T47D (cell line): ENCODE data around the gene LAMB4.
A peak's percentile ranks its signal among the peaks of the same experiment; 100 is the strongest.

Experiments used
- DNase-seq, 2 experiments: peaks; one replicate each; pipeline versions ENCODE4 v3.0.0 to v3.0.0-alpha.2; 2011 to 2012; ENCODE audit warnings: low read depth in 1 of 2, low spot score in 1 of 2
- JUND ChIP-seq: IDR thresholded peaks from 2 replicates; pipeline ENCODE4 v1.6.1; 2012; ENCODE audit warnings: low read depth
- in situ Hi-C: cut with HindIII; loops from 2 replicates; pipeline ENCODE4 v1.10.0; 2016; ENCODE audit warnings: low sequenced_read_pairs, low pct_unique_long_range_greater_than_20kb

LAMB4 gene

GRCh38 chr7:108016841-108017775 is 113.1 kb downstream of the LAMB4 start:
- peak in 1 of 2 experiments; percentile 51 for DNase-seq
- in situ Hi-C loops = no loop called here
- no peak for TF ChIP-seq JUND

DNA sequence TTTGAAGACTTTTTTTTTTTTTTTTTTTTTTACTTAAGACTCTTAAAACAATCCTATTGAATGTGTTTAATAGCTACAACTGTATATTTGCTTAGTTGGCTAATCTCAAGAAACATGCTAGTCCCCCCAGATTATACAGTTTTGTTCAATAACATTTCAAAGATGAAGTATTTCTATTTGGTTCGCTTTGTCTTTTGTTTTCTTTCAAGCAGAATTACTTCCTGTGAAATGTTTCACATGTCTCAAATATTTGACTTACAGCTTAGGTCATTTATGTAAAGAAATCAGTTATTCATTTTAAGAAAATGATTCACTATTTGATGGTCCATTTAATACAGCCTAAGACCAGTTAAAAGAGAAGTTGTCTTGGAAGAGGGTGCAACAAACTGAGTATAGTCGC is 114.4 kb downstream of the LAMB4 start:
- DNase-seq = no peak
- TF ChIP-seq JUND = no peak
- in situ Hi-C loops = no loop called here

- DNase-seq = no peak
- in situ Hi-C loops = no loop called here
- no peak for TF ChIP-seq JUND
Measured at GRCh38 chr7:108014747-108015682, 115.1 kb downstream of the LAMB4 start.

- TF ChIP-seq JUND = no peak
- DNase-seq = no peak
- in situ Hi-C loops = no loop called here
Measured at GRCh38 chr7:108014215-108014614, 115.9 kb downstream of the LAMB4 start.

GRCh38 chr7:108012499-108013430 is 117.4 kb downstream of the LAMB4 start:
- in situ Hi-C loops = no loop called here
- DNase-seq = no peak

GRCh38 chr7:108010377-108010776 is 119.8 kb downstream of the LAMB4 start:
- no peak for DNase-seq
- in situ Hi-C loops = no loop called here
- TF ChIP-seq JUND = no peak

More at GRCh38 chr7:108012499-108013430, 117.4 kb downstream of the LAMB4 start:
- no peak for TF ChIP-seq JUND

DNA sequence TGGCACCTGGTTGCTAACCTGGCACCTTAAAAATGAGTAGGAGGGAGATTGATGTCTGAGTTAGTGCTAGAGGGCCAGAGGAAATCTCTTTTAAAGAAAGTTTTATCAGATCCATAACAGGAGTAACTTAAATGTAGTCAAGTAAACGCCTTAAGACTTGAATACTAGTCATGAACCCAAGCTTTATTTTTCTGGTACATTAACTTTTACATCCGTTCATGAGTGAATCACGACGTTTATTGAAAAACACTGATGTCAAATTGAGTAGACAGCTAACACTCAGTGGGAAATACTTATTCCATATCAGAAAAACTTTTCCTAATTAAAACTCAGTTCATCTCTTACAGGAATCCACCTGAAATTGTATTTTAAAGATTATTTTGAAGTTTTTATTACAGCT is 120.3 kb downstream of the LAMB4 start:
- in situ Hi-C loops = no loop called here
- DNase-seq = no peak
- no peak for TF ChIP-seq JUND

GRCh38 chr7:108008827-108009226 is 121.3 kb downstream of the LAMB4 start:
- TF ChIP-seq JUND = no peak
- no peak for DNase-seq
- in situ Hi-C loops = no loop called here

GRCh38 chr7:108008240-108008639 is 121.9 kb downstream of the LAMB4 start:
- TF ChIP-seq JUND = no peak
- in situ Hi-C loops = no loop called here
- no peak for DNase-seq

DNA sequence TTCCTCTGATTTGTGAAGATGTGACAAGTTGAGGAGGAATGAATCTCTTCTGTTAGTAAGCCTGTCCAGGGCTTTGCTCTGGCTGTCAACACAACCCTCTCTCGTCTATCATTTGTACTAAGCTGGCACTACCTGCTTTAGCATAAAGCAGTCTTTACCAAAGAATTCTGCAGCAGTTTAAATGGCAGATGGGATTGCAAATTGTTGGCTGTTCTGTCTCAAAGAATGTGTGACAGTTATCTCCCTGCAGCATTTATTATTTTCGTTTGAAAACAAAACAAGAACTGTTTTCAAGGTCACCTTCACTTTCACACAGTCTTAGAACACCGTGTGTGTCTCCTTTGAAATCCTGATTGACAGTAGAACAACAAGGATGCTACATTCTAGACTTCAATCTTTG is 122.4 kb downstream of the LAMB4 start:
- TF ChIP-seq JUND = no peak
- in situ Hi-C loops = no loop called here
- DNase-seq = no peak

GRCh38 chr7:108007261-108007660 is 122.9 kb downstream of the LAMB4 start:
- no peak for TF ChIP-seq JUND
- no peak for DNase-seq
- in situ Hi-C loops = no loop called here
